WTC11 (cell line): ENCODE data around the gene NCSTN. TPM values are rescaled to one million over a fixed set of nuclear protein-coding genes. Genes with fewer than 3 reads are reported as not detected.
A peak's percentile ranks its signal among the peaks of the same experiment; 100 is the strongest.

Experiments
- ATAC-seq: fragments of 200-7000 bp; cut with Tn5 transposase; 2 replicates; pipeline ENCODE4 v1.10.0; 2021; ENCODE audit warnings: mild to moderate bottlenecking, moderate library complexity
- CTCF ChIA-PET: fragments of 300-600 bp; sonication (Branson Sonifier 250); formaldehyde crosslinking; loops from one replicate; lab custom pipeline; 2021; ENCODE audit warnings: antibody characterized with exemption; lab: Charles Lee
- POLR2A ChIA-PET: fragments of 350-600 bp; sonication (Branson Sonifier 250); formaldehyde crosslinking; loops from one replicate; lab custom pipeline; 2021; ENCODE audit warnings: antibody characterized with exemption; lab: Charles Lee
- DNase-seq: peaks from one replicate; pipeline ENCODE4 v3.0.0; 2021; ENCODE audit warnings: low spot score
- H3K27ac Mint-ChIP-seq: 2 replicates; pipeline ENCODE4 v1.8.0; 2021; ENCODE audit warnings: mixed read lengths
- H3K27me3 Mint-ChIP-seq: 2 replicates; pipeline ENCODE4 v1.8.0; 2021; ENCODE audit warnings: low read depth, mild to moderate bottlenecking, moderate library complexity, mixed read lengths
- H3K36me3 Mint-ChIP-seq: 2 replicates; pipeline ENCODE4 v1.8.0; 2021; ENCODE audit warnings: mixed read lengths
- H3K4me1 Mint-ChIP-seq: 2 replicates; pipeline ENCODE4 v1.8.0; 2022; ENCODE audit warnings: mixed read lengths
- H3K4me3 Mint-ChIP-seq: 2 replicates; pipeline ENCODE4 v1.8.0; 2021; ENCODE audit warnings: mild to moderate bottlenecking, moderate library complexity, mixed read lengths
- H3K9me3 Mint-ChIP-seq: 2 replicates; pipeline ENCODE4 v1.8.0; 2021; ENCODE audit warnings: mixed read lengths
- AR ChIP-seq: fragments of 250-450 bp; sonication (Bioruptor Pico); IDR thresholded peaks from 2 replicates; pipeline ENCODE4 v1.9.0; 2021; ENCODE audit warnings: mild to moderate bottlenecking
- ARID4B ChIP-seq: sonication (generic); formaldehyde crosslinking; IDR thresholded peaks from 2 replicates; pipeline ENCODE4 v1.8.0; 2023; ENCODE audit warnings: missing genetic modification reagents, mild to moderate bottlenecking, borderline replicate concordance
- ATF1 ChIP-seq: sonication (generic); formaldehyde crosslinking; IDR thresholded peaks from 2 replicates; pipeline ENCODE4 v1.8.1; 2023; ENCODE audit warnings: mild to moderate bottlenecking, moderate library complexity, missing genetic modification reagents
- CTCF ChIP-seq: fragments of 200-600 bp; IDR thresholded peaks from 2 replicates; pipeline ENCODE4 v1.8.0; 2022; ENCODE audit warnings: antibody characterized with exemption
- E2F5 ChIP-seq: sonication (generic); formaldehyde crosslinking; IDR thresholded peaks from 2 replicates; pipeline ENCODE4 v1.8.1; 2022; ENCODE audit warnings: mild to moderate bottlenecking, moderate library complexity, missing genetic modification reagents
- ERG ChIP-seq: fragments of 250-450 bp; sonication (Bioruptor Pico); IDR thresholded peaks from 2 replicates; pipeline ENCODE4 v1.8.0; 2021; ENCODE audit warnings: mild to moderate bottlenecking
- PREB ChIP-seq: sonication (generic); formaldehyde crosslinking; IDR thresholded peaks from 2 replicates; pipeline ENCODE4 v1.8.1; 2022; ENCODE audit warnings: mild to moderate bottlenecking, missing genetic modification reagents, moderate library complexity, borderline replicate concordance
- ZBTB21 ChIP-seq: sonication (generic); formaldehyde crosslinking; IDR thresholded peaks from 2 replicates; pipeline ENCODE4 v1.8.1; 2023; ENCODE audit warnings: mild to moderate bottlenecking, missing genetic modification reagents, borderline replicate concordance
- ZNF121 ChIP-seq: sonication (generic); formaldehyde crosslinking; IDR thresholded peaks from 2 replicates; pipeline ENCODE4 v1.8.0; 2023; ENCODE audit warnings: missing genetic modification reagents
- ZNF281 ChIP-seq: sonication (generic); formaldehyde crosslinking; IDR thresholded peaks from 2 replicates; pipeline ENCODE4 v1.8.0; 2023; ENCODE audit warnings: mild to moderate bottlenecking, missing genetic modification reagents
- ZNF416 ChIP-seq: fragments of 250-450 bp; sonication (Bioruptor Pico); IDR thresholded peaks from 2 replicates; pipeline ENCODE4 v1.9.0; 2021; ENCODE audit warnings: mild to moderate bottlenecking, inconsistent platforms
- ZSCAN18 ChIP-seq: fragments of 250-450 bp; sonication (Bioruptor Pico); IDR thresholded peaks from 2 replicates; pipeline ENCODE4 v2.1.2; 2022; ENCODE audit warnings: mild to moderate bottlenecking, moderate library complexity
- total RNA-seq: library from RNA; stranded (reverse); gene quantifications from 3 replicates; pipeline ENCODE4 v1.2.3, GENCODE V29; 2021

The NCSTN gene
- total RNA-seq, 1 experiment from 2014 or later = 72.7 TPM

- H3K36me3 Mint-ChIP-seq = no peaks in the 10 kb centered on the region
- ChIA-PET CTCF (interaction anchor here (0.6 to 8.3 kb wide), 47 partner anchors 13 to 328 kb away, joined by 3 to 199 read pairs (median 5); partner anchors contain the start of genes CASQ1, COPA, DCAF8 and KCNJ10), POLR2A (interaction anchor here (0.7 to 3.0 kb wide), 5 partner anchors 13 to 26 kb away, joined by 3 to 14 read pairs (median 5); partner anchors contain the start of gene VANGL2)
- H3K9me3 Mint-ChIP-seq = no peaks in the 10 kb centered on the region
- H3K4me3 Mint-ChIP-seq = peak overlapping the region; percentile 49
- peak; percentile 71 for ATAC-seq
- H3K27me3 Mint-ChIP-seq = no peaks in the 10 kb centered on the region
- H3K27ac Mint-ChIP-seq = no peak overlapping the region
- peaks cover 35% of the 10 kb centered on the region for H3K4me1 Mint-ChIP-seq
- TF ChIP-seq ARID4B (CRISPR knock-in tag) (no peak), CTCF (peak; percentile 61)
- no peak for DNase-seq
These were observed 33.4 kb downstream of the NCSTN start for GRCh38 chr1:160376525-160377131.

- ATAC-seq = no peak
- ChIA-PET CTCF (interaction anchor here (0.6 to 8.3 kb wide), 20 partner anchors 14 to 308 kb away, joined by 3 to 199 read pairs (median 10); partner anchors contain the start of genes KCNJ10, NHLH1, PEX19 and VANGL2), POLR2A (no interaction called here)
- DNase-seq = no peak
- no peaks in the 10 kb centered on the region for H3K36me3 Mint-ChIP-seq
- no peak overlapping the region for H3K4me3 Mint-ChIP-seq
- no peaks in the 10 kb centered on the region for H3K9me3 Mint-ChIP-seq
- H3K27ac Mint-ChIP-seq = no peak overlapping the region
- H3K27me3 Mint-ChIP-seq = no peaks in the 10 kb centered on the region
- H3K4me1 Mint-ChIP-seq = peaks cover 35% of the 10 kb centered on the region
- no peak for TF ChIP-seq ZNF281 (CRISPR knock-in tag)
- TF ChIP-seq ZBTB21 (CRISPR knock-in tag) = no peak
- TF ChIP-seq ZNF416 (CRISPR knock-in tag) = no peak
- TF ChIP-seq PREB (CRISPR knock-in tag) = no peak
- no peak for TF ChIP-seq E2F5
- no peak for TF ChIP-seq ZNF121 (CRISPR knock-in tag)
- TF ChIP-seq ERG (CRISPR knock-in tag) = no peak
- TF ChIP-seq AR (CRISPR knock-in tag) = no peak
- TF ChIP-seq ATF1 (CRISPR knock-in tag) = no peak
- no peak for TF ChIP-seq ZSCAN18
These were observed 34.5 kb downstream of the NCSTN start for GRCh38 chr1:160377585-160378206.
